OCI-LY7 (cell line): Measurements from ENCODE around the gene PLK2. TPM values are rescaled to one million over a fixed set of nuclear protein-coding genes. Genes with fewer than 3 reads are reported as not detected.

ENCODE experiments used
- BruUV-seq: library from RNA; stranded (reverse); fragments of 400-500 nt; replicated peaks from 2 replicates; lab custom pipeline; 2021; lab: Mats Ljungman, UMichigan
- CTCF ChIA-PET: fragments of 300-600 bp; sonication (Branson Sonifier 250); formaldehyde crosslinking; loops from one replicate; lab custom pipeline; 2022; ENCODE audit warnings: antibody characterized with exemption; ENCODE audit not compliant: unreplicated experiment; lab: Charles Lee
- POLR2A ChIA-PET: fragments of 300-600 bp; sonication (Branson Sonifier 250); formaldehyde crosslinking; loops from one replicate; lab custom pipeline; 2022; ENCODE audit warnings: antibody characterized with exemption; lab: Charles Lee
- DNase-seq: peaks from one replicate; pipeline ENCODE4 v3.0.0-alpha.2; 2015; ENCODE audit warnings: low spot score
- H2AFZ ChIP-seq: fragments of 200-600 bp; sonication (generic), shearing (Covaris generic); 2 replicates; pipeline ENCODE4 v1.6.1; 2014; ENCODE audit warnings: mild to moderate bottlenecking, antibody characterized with exemption, low read length, moderate library complexity
- H3K27ac ChIP-seq: fragments of 200-600 bp; sonication (generic); 2 replicates; pipeline ENCODE4 v1.5.1; 2014; ENCODE audit warnings: mixed run types, low read depth, mild to moderate bottlenecking, moderate library complexity, low read length, inconsistent platforms; ENCODE audit not compliant: poor library complexity, severe bottlenecking
- H3K36me3 ChIP-seq: fragments of 200-600 bp; sonication (generic); 2 replicates; pipeline ENCODE4 v1.6.1; 2014; ENCODE audit warnings: mild to moderate bottlenecking, antibody characterized with exemption, low read length, moderate library complexity, mixed read lengths; ENCODE audit not compliant: insufficient read depth
- H3K4me1 ChIP-seq: fragments of 200-600 bp; sonication (generic); 2 replicates; pipeline ENCODE4 v1.5.1; 2014; ENCODE audit warnings: mild to moderate bottlenecking, low read length; ENCODE audit not compliant: insufficient read depth, poor library complexity, severe bottlenecking
- H3K4me2 ChIP-seq: fragments of 200-600 bp; sonication (generic); 2 replicates; pipeline ENCODE4 v1.6.1; 2014; ENCODE audit warnings: mild to moderate bottlenecking, low read length
- H3K4me3 ChIP-seq: fragments of 200-600 bp; sonication (generic); 2 replicates; pipeline ENCODE4 v1.5.1; 2014; ENCODE audit warnings: mild to moderate bottlenecking, low read depth, low read length; ENCODE audit not compliant: poor library complexity, severe bottlenecking
- H3K79me2 ChIP-seq: fragments of 200-600 bp; sonication (generic); 2 replicates; pipeline ENCODE4 v1.6.1; 2016; ENCODE audit warnings: low read depth, mild to moderate bottlenecking, low read length, moderate library complexity, mixed read lengths; ENCODE audit not compliant: insufficient read depth
- H3K9me2 ChIP-seq: fragments of 200-600 bp; sonication (generic); 2 replicates; pipeline ENCODE4 v1.6.1; 2016; ENCODE audit warnings: mild to moderate bottlenecking, low read length, mixed read lengths; ENCODE audit not compliant: insufficient read depth
- H3K9me3 ChIP-seq: fragments of 200-600 bp; sonication (generic); 2 replicates; pipeline ENCODE4 v1.6.1; 2014; ENCODE audit warnings: mild to moderate bottlenecking, mixed run types, low read length, mixed read lengths
- H4K20me1 ChIP-seq: fragments of 200-600 bp; sonication (generic); 2 replicates; pipeline ENCODE4 v1.6.1; 2014; ENCODE audit warnings: mild to moderate bottlenecking, antibody characterized with exemption, low read length, moderate library complexity, mixed read lengths; ENCODE audit not compliant: insufficient read depth
- CTCF ChIP-seq: fragments of 200-600 bp; sonication (generic); conservative IDR thresholded peaks from 2 replicates; pipeline ENCODE4 v1.5.1; 2014; ENCODE audit warnings: mild to moderate bottlenecking, antibody characterized with exemption, low read length, moderate library complexity, mixed read lengths
- EZH2phosphoT487 ChIP-seq: fragments of 200-600 bp; sonication (generic); IDR thresholded peaks from 2 replicates; pipeline ENCODE4 v1.6.1; 2018; ENCODE audit warnings: low read depth, borderline replicate concordance, mild to moderate bottlenecking, mixed run types, antibody characterized with exemption, low read length, moderate library complexity, mixed read lengths
- intact Hi-C: fragments of 100-400 bp; cut with micrococcal nuclease; formaldehyde crosslinking; loops from one replicate; pipeline ENCODE4 v1.10.0; 2022; ENCODE audit not compliant: unreplicated experiment
- total RNA-seq, 2 experiments: library from RNA; depleted of rRNA in 1 of 2; stranded (reverse); fragments of >200 nt in 1 of 2; shearing (Covaris generic) in 1 of 2; gene quantifications; 2 replicates each; pipeline ENCODE4 v1.2.3, GENCODE V29; 2014 to 2022

Gene PLK2
- total RNA-seq, 2 experiments from 2014 or later, result 0.19 to 0.59 TPM

DNA sequence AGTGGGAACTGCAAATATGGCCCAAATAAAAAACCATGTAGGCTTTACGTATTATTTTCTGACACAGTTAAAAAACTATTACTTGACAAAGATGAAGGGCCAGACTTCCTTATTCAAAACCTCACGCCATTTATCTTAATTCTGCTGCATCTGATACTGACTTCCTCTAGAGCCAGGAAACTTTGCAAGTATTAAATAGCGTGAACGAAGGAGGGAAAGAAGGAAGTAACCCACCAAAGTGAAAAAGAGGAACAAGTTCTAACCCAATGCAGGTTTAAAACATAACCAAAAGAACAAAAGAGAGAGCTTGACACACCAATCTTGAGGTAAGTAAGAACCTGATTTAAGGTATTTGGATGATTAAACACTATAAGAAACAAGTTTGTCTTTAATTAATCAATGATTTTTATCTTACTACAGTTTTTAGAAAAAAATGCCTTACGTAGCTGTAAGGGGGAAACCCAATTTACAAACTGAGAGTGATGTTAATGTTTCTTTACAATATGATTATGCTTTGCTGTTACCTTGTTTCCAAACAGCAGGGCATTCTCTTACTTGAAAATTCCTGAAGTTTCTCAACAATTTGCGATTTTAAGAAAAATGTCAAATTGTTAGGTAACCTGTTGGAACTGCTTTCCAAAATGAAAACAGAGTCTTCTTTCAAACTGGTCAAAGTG, 31.5 kb upstream of the PLK2 start, which contains the start of gene GAPT:
GAPT (plus strand) TSS at position 220 of the 677 bp plus-strand sequence. CDS start 3,102 bp downstream, outside the sequence.
- intact Hi-C loops, result loop anchor here (2.0 kb wide), 1 partner anchor 15 kb away; no protein-coding TSS in a partner anchor
- peaks cover 36% of the 10 kb centered on the region for H3K4me1 ChIP-seq
- no peak for TF ChIP-seq EZH2phosphoT487
- no peak for TF ChIP-seq CTCF
- H3K79me2 ChIP-seq, result peaks cover 16% of the 10 kb centered on the region; the same call in 1 of the 2 replicates
- H4K20me1 ChIP-seq, result no peaks in the 10 kb centered on the region
- ChIA-PET CTCF (no interaction called here), POLR2A (interaction anchor here (0.7 to 1.4 kb wide), 2 partner anchors 12 to 1396 kb away, joined by 3 to 4 read pairs; no protein-coding TSS in a partner anchor)
- peak within 1 kb of the TSS; percentile 78 for H3K4me2 ChIP-seq
- peak; percentile 85 for DNase-seq
- H3K9me3 ChIP-seq, result no peaks in the 10 kb centered on the region; the same call in 1 of the 2 replicates
- peaks cover 28% of the 10 kb centered on the region for H3K36me3 ChIP-seq
- H3K4me3 ChIP-seq, result peak within 1 kb of the TSS; percentile 73
- H2AFZ ChIP-seq, result peak within 1 kb of the TSS; percentile 96
- H3K27ac ChIP-seq, result peak within 1 kb of the TSS; percentile 79
- TSS peak; percentile 78 for BruUV-seq
- no peaks in the 10 kb centered on the region for H3K9me2 ChIP-seq

DNA sequence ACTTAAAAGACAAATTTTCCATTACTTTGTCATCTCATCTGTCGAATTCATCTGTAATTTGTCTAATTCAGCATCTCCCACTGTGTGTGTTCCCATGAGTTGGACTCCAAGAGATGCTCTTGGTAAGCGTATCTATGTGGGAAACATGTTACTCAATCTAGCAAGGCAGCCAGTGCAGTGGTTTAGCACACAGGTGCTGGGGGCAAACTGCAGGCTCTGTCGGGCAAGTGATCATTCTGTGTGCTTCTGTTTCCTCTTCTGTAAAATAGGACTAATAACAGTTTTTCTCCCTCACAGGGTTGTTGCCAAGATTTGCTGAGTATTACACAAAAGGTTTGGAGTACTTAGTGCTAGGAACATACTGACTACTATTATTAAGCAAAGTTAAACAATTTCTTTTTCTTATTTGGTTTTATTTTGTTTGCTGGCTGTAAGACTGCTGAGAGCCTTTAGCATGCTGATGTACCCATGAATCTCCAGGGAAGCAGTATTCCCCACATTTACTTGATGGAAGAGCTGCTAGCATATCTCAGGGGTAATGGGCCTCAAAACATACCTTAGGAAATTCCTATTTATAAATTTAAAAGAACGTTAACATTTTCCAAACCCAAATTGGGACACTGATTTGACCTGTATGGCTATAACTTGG, 30.6 kb upstream of the PLK2 start:
- Histone ChIP-seq H3K9me2 (no peaks in the 10 kb centered on the region), H3K79me2 (peaks cover 16% of the 10 kb centered on the region; the same call in 1 of the 2 replicates), H3K4me1 (peaks cover 36% of the 10 kb centered on the region), H3K4me3 (peak overlapping the region; percentile 73), H3K9me3 (no peaks in the 10 kb centered on the region; the same call in 1 of the 2 replicates), H3K36me3 (peaks cover 22% of the 10 kb centered on the region), H4K20me1 (no peaks in the 10 kb centered on the region), H2AFZ (peak overlapping the region; percentile 96), H3K27ac (peak overlapping the region; percentile 79), H3K4me2 (peak overlapping the region; percentile 78)
- BruUV-seq, result no TSS peak
- ChIA-PET POLR2A (interaction anchor here (1.4 kb wide), 1 partner anchor 13 kb away, joined by 4 read pairs; no protein-coding TSS in a partner anchor), CTCF (no interaction called here)
- TF ChIP-seq CTCF (no peak), EZH2phosphoT487 (no peak)
- DNase-seq, result peak; percentile 68
- intact Hi-C loops, result loop anchor here (2.0 kb wide), 1 partner anchor 16 kb away; no protein-coding TSS in a partner anchor
